Measurements from ENCODE around the gene GALNT9. TPM values are rescaled to one million over a fixed set of nuclear protein-coding genes. Genes with fewer than 3 reads are reported as not detected.

GALNT9 gene
- polyA plus RNA-seq, 1 of the 3 experiments (the other 2 are of a cell fraction), result not detected

DNA sequence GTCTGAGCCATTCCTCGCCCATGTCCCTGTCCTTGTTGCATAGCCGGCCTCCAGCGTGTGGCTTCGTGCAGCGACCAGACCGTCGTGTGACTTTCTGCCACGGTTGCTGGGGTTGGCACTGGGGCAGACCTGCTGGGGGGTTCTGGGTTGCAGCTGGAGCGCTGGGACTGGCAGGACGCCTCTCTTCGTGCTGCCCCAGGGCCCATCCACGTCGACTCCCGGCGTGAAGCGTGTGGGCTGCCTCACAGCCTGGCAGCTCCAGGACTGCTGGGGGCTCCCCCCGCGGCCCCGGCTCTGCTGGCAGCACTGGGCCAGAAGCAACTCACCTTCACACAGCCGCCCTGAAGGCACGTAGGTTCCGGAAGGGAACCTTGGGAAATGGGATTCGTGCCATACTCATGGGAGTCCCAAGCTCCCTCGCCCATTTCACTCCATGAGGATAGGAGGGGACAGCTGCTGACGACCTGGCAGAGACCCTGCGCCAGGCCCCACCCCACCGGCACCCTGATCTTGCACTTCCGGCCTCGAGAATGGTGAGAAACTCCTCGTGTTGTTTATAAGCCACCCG, 51.9 kb downstream of the GALNT9 start:
- Histone ChIP-seq H4K20me1 (ENCODE audit: insufficient read depth) (no peaks in the 10 kb centered on the region), H3K9me2 (no peaks in the 10 kb centered on the region), H2AFZ (ENCODE audit: low read depth) (no peak overlapping the region), H3K4me3 (ENCODE audit: low read depth in 2 of 2, low read length in 1 of 2) (no peak overlapping the region), H3K4me1 (ENCODE audit: control insufficient read depth in 1 of 2, insufficient read depth in 2 of 2, low read depth in 1 of 2, low read length in 1 of 2) (no peaks in the 10 kb centered on the region; a peak in 1 of 4 replicates), H3K36me3 (replicated peaks in 1 of 2; ENCODE audit: control insufficient read depth in 1 of 2, insufficient read depth in 2 of 2, low read length in 1 of 2) (no peaks in the 10 kb centered on the region), H3K9me3 (no peaks in the 10 kb centered on the region), H3F3A (replicated peaks; ENCODE audit: insufficient read depth) (no peaks in the 10 kb centered on the region), H3K79me2 (ENCODE audit: insufficient read depth) (no peaks in the 10 kb centered on the region), H3K4me2 (no peak overlapping the region), H3K9ac (no peak overlapping the region), H3K27ac (ENCODE audit: low read depth in 2 of 2, low read length in 1 of 2) (no peak overlapping the region), H3K27me3 (ENCODE audit: insufficient read depth) (peaks cover 97% of the 10 kb centered on the region)
- no peak for DNase-seq
- ChIA-PET POLR2A (no interaction called here), CTCF (interaction anchor here (0.7 to 1.8 kb wide), 2 partner anchors 8 to 9 kb away, joined by 3 to 4 read pairs; no protein-coding TSS in a partner anchor)
- 13% methylated on average over 23 of the region's 31 CpGs for WGBS (ENCODE audit: low lambda C conversion rate)
- TF ChIP-seq TEAD4 (IDR thresholded peaks at IDR 0.05; ENCODE audit: borderline replicate concordance, insufficient read depth) (no peak), SMC3 (IDR thresholded peaks at IDR 0.05; ENCODE audit: low read depth, low read length) (no peak), SIN3A (IDR thresholded peaks at IDR 0.05; ENCODE audit: borderline replicate concordance, low read depth, low read length) (no peak), RAD21 (IDR thresholded peaks at IDR 0.05; ENCODE audit: low read length) (no peak), MEF2A (IDR thresholded peaks at IDR 0.05; ENCODE audit: borderline replicate concordance, low read depth) (no peak), RCOR1 (IDR thresholded peaks at IDR 0.05; ENCODE audit: low read length) (no peak), TAF1 (IDR thresholded peaks at IDR 0.05; ENCODE audit: borderline replicate concordance, low read depth, low read length) (no peak), YY1 (IDR thresholded peaks at IDR 0.05; ENCODE audit: low read depth) (no peak), NFIC (IDR thresholded peaks at IDR 0.05; ENCODE audit: borderline replicate concordance) (no peak), GATA2 (CRISPR knock-in tag; IDR thresholded peaks at IDR 0.05) (no peak), EZH2phosphoT487 (IDR thresholded peaks at IDR 0.05; ENCODE audit: borderline replicate concordance, low read depth) (no peak), ELF1 (IDR thresholded peaks at IDR 0.05) (no peak), POLR2AphosphoS5 (IDR thresholded peaks at IDR 0.05; ENCODE audit: low read depth, low read length) (no peak)
- TF ChIP-seq, protein P1, sequence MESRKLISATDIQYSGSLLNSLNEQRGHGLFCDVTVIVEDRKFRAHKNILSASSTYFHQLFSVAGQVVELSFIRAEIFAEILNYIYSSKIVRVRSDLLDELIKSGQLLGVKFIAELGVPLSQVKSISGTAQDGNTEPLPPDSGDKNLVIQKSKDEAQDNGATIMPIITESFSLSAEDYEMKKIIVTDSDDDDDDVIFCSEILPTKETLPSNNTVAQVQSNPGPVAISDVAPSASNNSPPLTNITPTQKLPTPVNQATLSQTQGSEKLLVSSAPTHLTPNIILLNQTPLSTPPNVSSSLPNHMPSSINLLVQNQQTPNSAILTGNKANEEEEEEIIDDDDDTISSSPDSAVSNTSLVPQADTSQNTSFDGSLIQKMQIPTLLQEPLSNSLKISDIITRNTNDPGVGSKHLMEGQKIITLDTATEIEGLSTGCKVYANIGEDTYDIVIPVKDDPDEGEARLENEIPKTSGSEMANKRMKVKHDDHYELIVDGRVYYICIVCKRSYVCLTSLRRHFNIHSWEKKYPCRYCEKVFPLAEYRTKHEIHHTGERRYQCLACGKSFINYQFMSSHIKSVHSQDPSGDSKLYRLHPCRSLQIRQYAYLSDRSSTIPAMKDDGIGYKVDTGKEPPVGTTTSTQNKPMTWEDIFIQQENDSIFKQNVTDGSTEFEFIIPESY (IDR thresholded peaks at IDR 0.05; ENCODE audit: borderline replicate concordance, low read depth), result no peak
- TF ChIP-seq, protein P2, sequence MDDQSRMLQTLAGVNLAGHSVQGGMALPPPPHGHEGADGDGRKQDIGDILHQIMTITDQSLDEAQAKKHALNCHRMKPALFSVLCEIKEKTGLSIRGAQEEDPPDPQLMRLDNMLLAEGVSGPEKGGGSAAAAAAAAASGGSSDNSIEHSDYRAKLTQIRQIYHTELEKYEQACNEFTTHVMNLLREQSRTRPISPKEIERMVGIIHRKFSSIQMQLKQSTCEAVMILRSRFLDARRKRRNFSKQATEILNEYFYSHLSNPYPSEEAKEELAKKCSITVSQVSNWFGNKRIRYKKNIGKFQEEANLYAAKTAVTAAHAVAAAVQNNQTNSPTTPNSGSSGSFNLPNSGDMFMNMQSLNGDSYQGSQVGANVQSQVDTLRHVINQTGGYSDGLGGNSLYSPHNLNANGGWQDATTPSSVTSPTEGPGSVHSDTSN (IDR thresholded peaks at IDR 0.05), result no peak
- TF ChIP-seq, protein P3, sequence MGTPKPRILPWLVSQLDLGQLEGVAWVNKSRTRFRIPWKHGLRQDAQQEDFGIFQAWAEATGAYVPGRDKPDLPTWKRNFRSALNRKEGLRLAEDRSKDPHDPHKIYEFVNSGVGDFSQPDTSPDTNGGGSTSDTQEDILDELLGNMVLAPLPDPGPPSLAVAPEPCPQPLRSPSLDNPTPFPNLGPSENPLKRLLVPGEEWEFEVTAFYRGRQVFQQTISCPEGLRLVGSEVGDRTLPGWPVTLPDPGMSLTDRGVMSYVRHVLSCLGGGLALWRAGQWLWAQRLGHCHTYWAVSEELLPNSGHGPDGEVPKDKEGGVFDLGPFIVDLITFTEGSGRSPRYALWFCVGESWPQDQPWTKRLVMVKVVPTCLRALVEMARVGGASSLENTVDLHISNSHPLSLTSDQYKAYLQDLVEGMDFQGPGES (IDR thresholded peaks at IDR 0.05; ENCODE audit: low read depth, low read length), result no peak
- TF ChIP-seq, protein P4, sequence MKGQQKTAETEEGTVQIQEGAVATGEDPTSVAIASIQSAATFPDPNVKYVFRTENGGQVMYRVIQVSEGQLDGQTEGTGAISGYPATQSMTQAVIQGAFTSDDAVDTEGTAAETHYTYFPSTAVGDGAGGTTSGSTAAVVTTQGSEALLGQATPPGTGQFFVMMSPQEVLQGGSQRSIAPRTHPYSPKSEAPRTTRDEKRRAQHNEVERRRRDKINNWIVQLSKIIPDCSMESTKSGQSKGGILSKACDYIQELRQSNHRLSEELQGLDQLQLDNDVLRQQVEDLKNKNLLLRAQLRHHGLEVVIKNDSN (IDR thresholded peaks at IDR 0.05; ENCODE audit: borderline replicate concordance, low read depth), result no peak

Data from SK-N-SH (cell line).